ENCODE measurements around the gene TRIP10. TPM values are rescaled to one million over a fixed set of nuclear protein-coding genes. Genes with fewer than 3 reads are reported as not detected.

Gene TRIP10
- total and polyA plus RNA-seq, 2 of the 4 experiments (the other 2 are of a cell fraction) = 39.1 to 47.0 TPM

DNA sequence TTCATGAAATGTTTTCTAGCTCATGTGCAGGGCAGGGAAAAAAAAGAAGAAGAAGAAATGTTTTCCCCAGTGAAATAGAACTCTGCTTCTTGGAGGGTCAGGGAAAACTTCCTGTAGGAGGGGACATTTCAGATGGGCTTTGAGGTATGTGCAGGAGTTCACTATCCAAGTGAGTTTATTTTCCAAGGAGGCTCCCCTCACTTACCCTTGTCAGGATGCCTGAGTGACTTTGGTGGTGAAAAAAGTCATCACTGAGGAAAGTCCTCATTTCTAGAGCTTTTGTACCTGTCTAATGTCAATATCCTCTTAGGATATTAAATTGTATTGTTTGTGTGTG is 18.4 kb upstream of the TRIP10 start:
- Histone ChIP-seq H3K23ac (ENCODE audit: low read depth, low read length) (no peak overlapping the region), H3K4me1 (ENCODE audit: control insufficient read depth, insufficient read depth, low read length) (peaks cover 2% of the 10 kb centered on the region; the same call in 1 of the 2 replicates), H2BK120ac (ENCODE audit: low read depth, low read length) (no peak overlapping the region), H2AK5ac (ENCODE audit: low read depth, low read length) (no peak overlapping the region), H3K18ac (ENCODE audit: low read depth, low read length) (no peak overlapping the region), H3K9me3 (ENCODE audit: control insufficient read depth, insufficient read depth, low read length) (no peaks in the 10 kb centered on the region), H2BK20ac (ENCODE audit: low read depth, low read length) (no peak overlapping the region), H3K4ac (ENCODE audit: low read depth, low read length) (no peak overlapping the region), H2BK15ac (ENCODE audit: low read depth, low read length) (no peak overlapping the region), H3K36me3 (ENCODE audit: control insufficient read depth, insufficient read depth, low read length) (peaks cover 4% of the 10 kb centered on the region; the same call in 1 of the 2 replicates), H3K27ac (ENCODE audit: insufficient read depth, low read length) (no peak overlapping the region), H3K27me3 (ENCODE audit: control insufficient read depth, insufficient read depth, low read length) (no peaks in the 10 kb centered on the region), H2AFZ (replicated peaks; ENCODE audit: low read length, poor library complexity) (no peak overlapping the region), H2BK5ac (ENCODE audit: low read depth, low read length, poor library complexity, severe bottlenecking) (no peak overlapping the region), H3K4me3 (ENCODE audit: insufficient read depth, low read depth, low read length) (no peak overlapping the region), H4K20me1 (ENCODE audit: insufficient read depth, low read length) (no peaks in the 10 kb centered on the region), H3K4me2 (ENCODE audit: low read depth, low read length) (no peak overlapping the region), H2AK9ac (replicated peaks; ENCODE audit: low read depth, low read length, poor library complexity) (no peak overlapping the region), H3K56ac (ENCODE audit: extremely low read depth, insufficient read depth, low read length) (no peak overlapping the region), H4K8ac (ENCODE audit: low read depth in 2 of 2, low read length in 2 of 2) (no peak overlapping the region), H3K9me1 (ENCODE audit: insufficient read depth, low read length) (no peaks in the 10 kb centered on the region), H3K14ac (replicated peaks; ENCODE audit: low read depth, low read length) (no peak overlapping the region), H3K79me1 (ENCODE audit: low read depth in 1 of 2, low read length in 2 of 2) (no peaks in the 10 kb centered on the region), H4K5ac (ENCODE audit: low read depth, low read length) (no peak overlapping the region), H3K9ac (ENCODE audit: low read depth, low read length) (no peak overlapping the region), H4K91ac (ENCODE audit: insufficient read depth, low read depth, low read length) (no peak overlapping the region)
- no peak for ATAC-seq (ENCODE audit: low read depth)
- ChIA-PET CTCF (interaction anchor here (1.1 kb wide), 1 partner anchor 16 kb away, joined by 5 read pairs; no protein-coding TSS in a partner anchor), POLR2A (ENCODE audit: unreplicated experiment) (no interaction called here)
- dilution Hi-C loops (cut with HindIII; ENCODE audit: low sequenced_read_pairs, unreplicated experiment) (no loop called here), intact Hi-C loops (cut with micrococcal nuclease) (no loop called here), in situ Hi-C loops (cut with MboI; ENCODE audit: low sequenced_read_pairs) (no loop called here)
- TF ChIP-seq RAD21 (IDR thresholded peaks at IDR 0.05; ENCODE audit: low read length) (no peak), CEBPB (IDR thresholded peaks at IDR 0.05; ENCODE audit: low read depth, low read length) (no peak), POLR2A (IDR thresholded peaks at IDR 0.05; ENCODE audit: low read depth, low read length) (no peak), USF2 (IDR thresholded peaks at IDR 0.05; ENCODE audit: low read depth, low read length) (no peak), MAZ (IDR thresholded peaks at IDR 0.05; ENCODE audit: borderline replicate concordance, low read depth, low read length) (no peak), BHLHE40 (IDR thresholded peaks at IDR 0.05; ENCODE audit: low read depth, low read length) (no peak), SMC3 (IDR thresholded peaks at IDR 0.05; ENCODE audit: low read depth, low read length) (no peak), FOS (IDR thresholded peaks at IDR 0.05; ENCODE audit: low read depth, low read length) (no peak), RCOR1 (IDR thresholded peaks at IDR 0.05; ENCODE audit: insufficient replicate concordance, low read length) (no peak), RFX5 (IDR thresholded peaks at IDR 0.05; ENCODE audit: low read depth, low read length) (no peak)
- TF ChIP-seq, protein P1, sequence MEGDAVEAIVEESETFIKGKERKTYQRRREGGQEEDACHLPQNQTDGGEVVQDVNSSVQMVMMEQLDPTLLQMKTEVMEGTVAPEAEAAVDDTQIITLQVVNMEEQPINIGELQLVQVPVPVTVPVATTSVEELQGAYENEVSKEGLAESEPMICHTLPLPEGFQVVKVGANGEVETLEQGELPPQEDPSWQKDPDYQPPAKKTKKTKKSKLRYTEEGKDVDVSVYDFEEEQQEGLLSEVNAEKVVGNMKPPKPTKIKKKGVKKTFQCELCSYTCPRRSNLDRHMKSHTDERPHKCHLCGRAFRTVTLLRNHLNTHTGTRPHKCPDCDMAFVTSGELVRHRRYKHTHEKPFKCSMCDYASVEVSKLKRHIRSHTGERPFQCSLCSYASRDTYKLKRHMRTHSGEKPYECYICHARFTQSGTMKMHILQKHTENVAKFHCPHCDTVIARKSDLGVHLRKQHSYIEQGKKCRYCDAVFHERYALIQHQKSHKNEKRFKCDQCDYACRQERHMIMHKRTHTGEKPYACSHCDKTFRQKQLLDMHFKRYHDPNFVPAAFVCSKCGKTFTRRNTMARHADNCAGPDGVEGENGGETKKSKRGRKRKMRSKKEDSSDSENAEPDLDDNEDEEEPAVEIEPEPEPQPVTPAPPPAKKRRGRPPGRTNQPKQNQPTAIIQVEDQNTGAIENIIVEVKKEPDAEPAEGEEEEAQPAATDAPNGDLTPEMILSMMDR (conservative IDR thresholded peaks at IDR 0.05; ENCODE audit: low read depth, low read length) = no peak
- BruUV-seq (replicated peaks) = no TSS peak
- no peak for DNase-seq
